Rectal smooth muscle tissue (tissue), 1 donor: Measurements from ENCODE around the gene PYGB.

Experiments
- H3K27ac ChIP-seq: one replicate; pipeline ENCODE4 v1.7.0; 2013; ENCODE audit warnings: low read depth, low read length, inconsistent platforms
- H3K27me3 ChIP-seq: one replicate; pipeline ENCODE4 v1.7.0; 2013; ENCODE audit warnings: low read length; ENCODE audit not compliant: control insufficient read depth, insufficient read depth
- H3K36me3 ChIP-seq: one replicate; pipeline ENCODE4 v1.7.0; 2013; ENCODE audit warnings: low read length; ENCODE audit not compliant: control insufficient read depth, insufficient read depth
- H3K4me1 ChIP-seq: one replicate; pipeline ENCODE4 v1.7.0; 2013; ENCODE audit warnings: low read length; ENCODE audit not compliant: control insufficient read depth, insufficient read depth
- H3K4me3 ChIP-seq: one replicate; pipeline ENCODE4 v1.7.0; 2013; ENCODE audit warnings: low read length
- H3K9ac ChIP-seq: one replicate; pipeline ENCODE4 v1.7.0; 2013; ENCODE audit warnings: low read length

PYGB gene

DNA sequence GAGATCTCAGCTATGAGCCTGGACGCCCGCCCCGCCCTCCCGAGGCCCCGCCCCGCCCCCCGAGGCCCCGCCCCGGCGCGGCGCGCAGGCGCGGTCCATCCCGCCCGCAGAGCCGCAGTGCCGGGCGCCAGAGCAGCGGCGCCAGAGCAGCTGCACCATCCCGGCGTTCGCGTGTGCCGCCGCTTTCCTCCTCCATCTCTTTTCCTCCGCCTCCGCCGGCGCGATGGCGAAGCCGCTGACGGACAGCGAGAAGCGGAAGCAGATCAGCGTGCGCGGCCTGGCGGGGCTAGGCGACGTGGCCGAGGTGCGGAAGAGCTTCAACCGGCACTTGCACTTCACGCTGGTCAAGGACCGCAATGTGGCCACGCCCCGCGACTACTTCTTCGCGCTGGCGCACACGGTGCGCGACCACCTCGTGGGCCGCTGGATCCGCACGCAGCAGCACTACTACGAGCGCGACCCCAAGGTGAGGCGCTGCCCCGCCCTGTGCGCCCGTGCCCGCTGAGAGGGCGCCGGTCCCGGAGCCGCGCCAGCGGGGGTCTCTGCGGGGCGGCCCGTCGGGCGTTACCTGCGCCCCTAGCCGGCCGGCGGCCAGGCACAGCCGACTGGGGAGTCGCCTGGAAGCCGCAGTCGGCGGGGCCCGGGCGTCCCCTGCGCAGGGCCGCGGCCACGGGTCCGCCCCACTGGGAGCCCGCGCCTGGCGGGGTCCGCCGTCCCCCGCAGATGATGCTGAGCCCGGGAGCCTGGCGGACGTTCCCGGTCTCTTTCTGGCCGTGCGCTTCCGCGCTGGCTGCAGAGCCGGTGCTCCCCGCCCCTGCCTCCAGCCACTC, at the start of gene PYGB:
Gene PYGB, plus strand, starts transcription at position 130 of the 830 bp plus-strand sequence. Its CDS starts 94 bp downstream, at position 224.
- Histone ChIP-seq H3K36me3 (no peaks in the 10 kb centered on the region), H3K9ac (peak within 1 kb of the TSS; percentile 76), H3K27ac (peak within 1 kb of the TSS; percentile 90), H3K4me1 (peaks cover 11% of the 10 kb centered on the region), H3K27me3 (no peaks in the 10 kb centered on the region), H3K4me3 (peak within 1 kb of the TSS; percentile 71)

DNA sequence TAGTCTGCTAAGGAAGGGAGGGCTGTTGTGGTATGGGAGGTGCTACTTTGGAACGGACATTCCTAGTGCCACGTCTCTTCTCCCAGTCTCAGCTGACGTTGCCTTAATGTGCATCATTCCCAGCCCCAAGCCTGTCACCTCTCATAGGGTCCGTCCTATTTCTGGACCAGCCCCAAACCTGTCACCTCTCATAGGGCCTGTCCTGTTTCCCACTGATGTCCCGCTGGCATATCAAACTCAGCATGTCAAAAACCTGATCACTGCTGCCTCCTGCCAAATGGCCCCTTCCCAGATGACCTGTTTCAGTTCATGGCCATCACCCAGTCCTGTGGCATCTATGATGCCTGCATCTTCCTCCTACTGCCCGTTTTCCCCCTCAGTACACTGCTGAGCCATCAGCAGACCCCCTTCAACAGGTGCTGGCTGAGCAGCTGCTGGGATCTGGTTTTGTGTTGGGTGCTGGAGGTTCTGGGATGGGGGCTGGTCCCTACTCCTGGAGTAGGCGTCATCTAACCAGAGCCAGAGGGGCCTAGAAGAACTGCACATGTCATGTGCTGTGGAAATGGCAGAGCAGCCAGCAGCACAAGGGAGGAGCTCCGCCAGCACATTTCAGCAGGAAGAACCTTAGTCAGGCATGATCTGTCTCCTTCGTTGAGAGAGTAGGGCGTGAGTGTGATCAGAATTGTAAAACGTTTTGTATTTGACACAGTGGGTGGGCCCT, 49.1 kb upstream of the PYGB start:
- Histone ChIP-seq H3K27me3 (no peaks in the 10 kb centered on the region), H3K4me1 (peaks cover 9% of the 10 kb centered on the region), H3K36me3 (no peaks in the 10 kb centered on the region), H3K4me3 (no peak overlapping the region), H3K27ac (no peak overlapping the region), H3K9ac (no peak overlapping the region)

DNA sequence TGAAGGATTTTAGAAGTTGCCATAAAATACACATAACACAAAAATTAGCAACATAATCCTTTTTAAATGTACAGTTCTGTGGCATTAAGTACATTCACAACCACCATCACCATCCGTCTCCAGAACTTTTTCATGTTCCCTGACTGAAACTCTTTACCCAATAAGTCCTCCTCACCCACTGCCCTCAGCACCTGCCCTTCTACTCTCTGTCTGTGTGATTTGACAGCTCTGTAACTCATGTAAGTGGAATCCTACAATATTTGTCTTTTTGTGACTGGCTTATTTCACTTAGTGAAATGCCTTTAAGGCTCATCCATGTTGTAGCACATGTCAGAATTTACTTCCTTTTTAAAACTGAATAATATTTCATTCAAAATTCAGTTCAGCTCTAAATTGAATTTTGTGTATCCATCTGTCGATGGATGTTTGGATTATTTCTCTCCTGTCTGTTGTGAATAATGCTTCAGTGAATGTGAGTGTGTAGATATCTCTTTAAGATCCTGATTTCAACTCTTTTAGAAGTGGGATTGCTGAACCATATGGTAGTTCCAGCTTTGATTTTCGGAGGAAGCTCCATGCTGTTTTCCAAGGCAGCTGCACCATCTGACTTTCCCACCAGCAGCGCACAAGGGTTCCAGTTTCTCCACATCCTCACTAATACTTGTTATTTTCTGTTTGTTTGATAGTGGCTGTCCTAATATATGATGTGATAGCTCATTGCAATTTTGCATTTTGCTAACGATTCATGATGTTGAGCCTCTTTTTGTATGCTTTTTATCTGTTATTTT, 48.2 kb upstream of the PYGB start:
- H3K27me3 ChIP-seq = no peaks in the 10 kb centered on the region
- H3K9ac ChIP-seq = no peak overlapping the region
- peaks cover 9% of the 10 kb centered on the region for H3K4me1 ChIP-seq
- H3K4me3 ChIP-seq = no peak overlapping the region
- H3K27ac ChIP-seq = no peak overlapping the region
- no peaks in the 10 kb centered on the region for H3K36me3 ChIP-seq

DNA sequence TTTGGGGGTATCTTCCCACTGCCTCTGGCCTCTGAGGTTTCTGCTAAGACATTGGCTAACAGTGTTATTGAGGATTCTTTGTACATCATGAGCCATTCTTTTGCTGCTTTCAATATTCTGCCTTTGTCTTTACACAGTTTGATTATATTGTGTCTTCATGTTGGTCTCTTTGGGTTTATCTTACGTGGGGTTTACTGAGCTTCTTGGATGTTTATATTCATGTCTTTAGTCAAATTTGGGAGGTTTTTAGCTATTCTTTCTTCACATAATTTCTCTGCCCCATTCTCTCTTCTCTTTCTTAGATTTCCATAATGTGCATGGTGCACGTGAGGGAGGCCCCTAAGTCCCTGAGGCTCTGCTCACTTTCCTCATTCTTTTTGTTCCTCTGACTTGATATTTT, 44.8 kb upstream of the PYGB start:
- no peak overlapping the region for H3K27ac ChIP-seq
- H3K27me3 ChIP-seq = no peaks in the 10 kb centered on the region
- H3K4me1 ChIP-seq = no peaks in the 10 kb centered on the region
- peaks cover 2% of the 10 kb centered on the region for H3K36me3 ChIP-seq
- no peak overlapping the region for H3K9ac ChIP-seq
- H3K4me3 ChIP-seq = no peak overlapping the region

DNA sequence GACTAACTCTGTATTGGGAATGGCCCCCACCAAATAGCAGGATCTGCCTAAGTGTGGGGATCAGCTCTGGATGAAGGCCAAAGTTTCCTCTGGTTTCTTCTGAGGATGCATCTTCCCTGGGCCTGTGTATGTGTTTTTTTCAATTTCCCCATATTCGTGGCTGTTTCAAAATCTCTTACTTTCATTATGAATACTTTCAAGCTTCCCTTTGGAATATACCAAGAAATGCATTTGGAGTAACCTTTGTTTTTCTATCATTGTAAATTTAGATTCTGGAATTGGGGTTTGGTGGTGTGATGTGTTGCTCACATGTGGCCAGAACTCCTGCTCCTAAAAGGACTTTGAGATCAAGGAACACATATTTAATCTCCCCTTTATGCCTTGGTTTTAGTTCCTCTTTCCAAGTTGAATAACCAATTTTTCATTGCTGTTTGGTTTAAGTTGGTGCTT, 44.0 kb upstream of the PYGB start:
- Histone ChIP-seq H3K27me3 (no peaks in the 10 kb centered on the region), H3K9ac (no peak overlapping the region), H3K27ac (no peak overlapping the region), H3K36me3 (peaks cover 2% of the 10 kb centered on the region), H3K4me1 (no peaks in the 10 kb centered on the region), H3K4me3 (no peak overlapping the region)

DNA sequence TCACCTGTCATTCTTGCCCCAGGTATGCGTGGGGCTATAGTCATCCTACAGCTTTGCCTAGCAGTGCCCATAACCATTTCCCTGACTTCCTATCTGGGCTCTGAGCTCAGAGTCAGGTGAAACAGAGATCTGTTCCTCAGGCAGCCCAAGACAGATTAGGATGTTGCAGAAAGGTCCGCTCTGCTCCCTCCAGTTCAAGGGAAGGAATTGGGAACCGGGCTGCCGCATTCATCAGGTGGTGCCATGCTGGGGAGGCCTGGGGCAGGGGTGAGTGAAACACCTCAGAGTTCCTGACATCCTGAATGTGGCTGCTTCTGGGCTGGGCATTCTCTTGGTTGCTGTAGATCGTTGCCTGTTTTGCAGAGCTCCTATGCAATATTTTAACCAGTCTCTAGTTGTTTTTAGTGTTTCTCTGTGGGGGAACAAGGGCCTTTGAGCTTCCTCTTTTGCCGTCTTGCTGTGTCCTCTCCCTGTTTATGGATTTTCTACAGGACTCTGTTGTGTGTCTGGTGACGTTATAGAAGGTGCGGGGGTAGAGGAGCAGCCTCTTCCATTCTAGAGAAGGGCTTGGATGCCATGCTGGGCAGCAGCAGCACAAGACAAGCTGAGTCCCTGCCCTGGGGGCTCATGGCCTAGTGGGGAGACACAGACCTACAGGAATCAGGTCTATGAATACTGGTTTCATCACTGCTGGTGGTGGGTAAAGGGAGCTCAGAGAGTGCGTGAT, 43.2 kb upstream of the PYGB start:
- H3K9ac ChIP-seq = no peak overlapping the region
- H3K27me3 ChIP-seq = no peaks in the 10 kb centered on the region
- no peak overlapping the region for H3K4me3 ChIP-seq
- H3K27ac ChIP-seq = no peak overlapping the region
- peaks cover 2% of the 10 kb centered on the region for H3K36me3 ChIP-seq
- no peaks in the 10 kb centered on the region for H3K4me1 ChIP-seq

DNA sequence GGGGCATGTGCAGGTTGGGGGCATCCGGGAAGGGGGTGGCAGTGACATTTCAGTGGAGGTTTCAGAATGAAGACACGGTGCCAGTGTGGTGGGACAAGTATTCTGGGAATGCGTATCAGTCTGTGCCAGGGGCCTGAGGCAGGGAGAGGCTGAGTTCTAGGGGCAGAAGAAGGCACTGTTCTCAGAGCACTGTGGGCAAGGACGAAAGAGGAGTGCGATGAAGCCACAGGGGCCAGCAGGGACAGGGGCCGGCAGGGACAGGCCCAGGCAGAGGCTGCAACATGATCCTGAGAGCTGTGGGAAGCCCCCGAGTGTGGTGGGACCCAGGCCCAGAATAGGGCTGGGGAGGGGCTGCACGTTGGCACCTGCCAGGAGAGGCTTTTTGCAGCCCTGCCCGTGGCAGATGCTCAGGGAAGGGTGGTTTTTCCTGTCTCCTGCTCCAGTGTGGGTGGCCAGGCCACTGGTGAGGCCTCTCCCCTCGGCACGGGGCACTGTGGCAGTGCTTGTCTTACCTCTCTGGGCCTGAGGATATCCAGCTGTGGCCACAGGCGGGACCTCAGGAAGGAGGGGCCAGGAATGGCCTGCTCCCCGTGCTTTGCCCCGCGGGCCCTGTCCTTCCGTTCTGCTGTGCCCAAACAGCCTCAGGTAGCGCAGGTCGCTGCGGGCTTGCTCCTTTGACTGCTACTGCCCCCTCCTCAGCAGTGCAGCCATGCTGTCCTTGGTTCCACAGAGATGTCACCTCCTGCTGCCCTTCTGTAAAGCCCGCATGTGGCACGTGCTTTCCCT, 42.4 kb upstream of the PYGB start:
- no peak overlapping the region for H3K27ac ChIP-seq
- peaks cover 2% of the 10 kb centered on the region for H3K36me3 ChIP-seq
- H3K4me1 ChIP-seq = no peaks in the 10 kb centered on the region
- no peak overlapping the region for H3K9ac ChIP-seq
- H3K4me3 ChIP-seq = no peak overlapping the region
- H3K27me3 ChIP-seq = no peaks in the 10 kb centered on the region

DNA sequence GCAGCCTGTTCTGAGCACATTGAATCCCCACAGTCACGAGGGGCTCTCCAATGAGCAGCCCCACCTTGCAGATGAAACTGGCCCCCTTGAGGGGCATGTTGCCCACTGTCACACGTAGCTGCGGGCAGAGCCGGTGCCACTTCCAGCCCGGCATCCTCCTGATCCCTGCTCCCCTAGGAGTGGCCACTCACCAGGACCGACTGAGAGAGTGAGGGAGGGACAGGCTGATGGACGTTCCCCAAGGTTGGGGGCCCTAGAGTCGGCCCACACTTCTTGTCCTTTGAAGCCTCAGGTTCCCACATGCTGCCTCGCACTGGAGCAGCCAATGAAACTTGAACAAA, 41.9 kb upstream of the PYGB start:
- Histone ChIP-seq H3K27ac (no peak overlapping the region), H3K4me1 (no peaks in the 10 kb centered on the region), H3K27me3 (no peaks in the 10 kb centered on the region), H3K36me3 (peaks cover 4% of the 10 kb centered on the region), H3K4me3 (no peak overlapping the region), H3K9ac (no peak overlapping the region)

DNA sequence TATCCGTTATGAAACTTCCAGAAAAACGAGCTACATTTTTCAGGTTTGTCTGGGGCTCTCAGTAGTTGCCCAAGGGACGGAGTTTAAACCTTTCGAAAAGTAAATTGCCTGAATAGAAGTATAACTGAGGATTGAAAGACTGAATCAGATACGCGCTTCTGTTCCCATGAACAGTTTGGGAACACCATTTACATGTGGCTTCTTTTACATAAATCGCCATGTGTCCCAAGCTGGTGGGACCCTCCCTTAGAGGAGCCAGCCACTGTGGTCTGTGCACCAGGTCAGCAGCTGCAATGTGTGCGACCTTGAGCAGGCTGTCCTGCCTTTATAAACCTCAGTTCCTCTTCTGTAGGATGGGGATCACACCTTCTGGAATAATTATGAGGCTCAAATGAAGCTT, 41.3 kb upstream of the PYGB start:
- peaks cover 5% of the 10 kb centered on the region for H3K36me3 ChIP-seq
- no peak overlapping the region for H3K4me3 ChIP-seq

DNA sequence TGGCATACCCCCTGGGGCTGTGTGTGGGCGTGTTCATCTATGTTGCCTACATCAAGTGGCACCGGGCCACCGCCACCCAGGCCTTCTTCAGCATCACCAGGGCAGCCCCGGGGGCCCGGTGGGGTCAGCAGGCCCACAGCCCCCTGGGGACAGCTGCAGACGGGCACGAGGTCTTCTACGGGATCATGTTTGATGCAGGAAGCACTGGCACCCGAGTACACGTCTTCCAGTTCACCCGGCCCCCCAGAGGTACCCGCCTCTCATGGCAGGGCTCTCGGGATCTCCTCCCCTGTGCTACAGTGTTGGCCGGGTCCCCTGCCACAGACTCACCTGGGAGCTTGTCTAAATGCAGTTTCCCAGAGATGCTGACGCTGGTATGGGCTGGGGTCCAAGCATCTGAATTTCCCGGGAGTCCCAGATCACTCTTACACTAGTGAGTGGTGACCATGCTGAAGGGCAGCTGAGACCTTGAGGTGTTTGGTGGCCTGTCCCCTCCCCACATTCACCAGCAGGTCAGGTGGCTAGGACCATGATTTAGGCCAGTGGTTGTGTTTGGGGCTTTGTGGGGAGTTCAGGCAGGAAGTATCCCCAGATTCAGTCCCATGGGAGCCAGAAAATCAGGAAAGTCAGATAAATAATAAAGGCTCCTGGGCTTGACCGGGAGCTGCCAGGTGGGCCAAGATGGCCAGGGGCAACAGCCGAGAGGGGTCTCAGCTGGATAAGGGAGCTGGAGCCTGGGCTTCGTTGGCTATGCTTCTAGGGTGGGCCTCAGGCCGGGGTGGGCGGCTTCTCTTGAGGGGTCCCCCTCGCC, 40.5 kb upstream of the PYGB start:
- Histone ChIP-seq H3K9ac (no peak overlapping the region), H3K27me3 (no peaks in the 10 kb centered on the region), H3K4me1 (no peaks in the 10 kb centered on the region), H3K27ac (no peak overlapping the region), H3K4me3 (no peak overlapping the region), H3K36me3 (peaks cover 5% of the 10 kb centered on the region)

More for the DNA sequence above, 41.3 kb upstream of the PYGB start:
- Histone ChIP-seq H3K27ac (no peak overlapping the region), H3K9ac (no peak overlapping the region), H3K27me3 (no peaks in the 10 kb centered on the region), H3K4me1 (no peaks in the 10 kb centered on the region)
